Mammary epithelial cell (primary cell): Measurements from ENCODE around the gene STARD7.

Experiments
- CTCF ChIP-seq, 2 donors: IDR thresholded peaks in 1 of 2; conservative IDR thresholded peaks in 1 of 2; 2 replicates each; pipeline ENCODE4 v1.5.1; 2011 to 2012; ENCODE audit warnings: inconsistent platforms in 2 of 2, low read length in 2 of 2, mild to moderate bottlenecking in 2 of 2, control low read depth in 1 of 2, low read depth in 1 of 2; ENCODE audit not compliant: insufficient read depth in 1 of 2; ENCODE audit errors: extremely low read depth in 1 of 2
- EZH2 ChIP-seq: IDR thresholded peaks from 2 replicates; pipeline ENCODE4 v1.6.1; 2012; ENCODE audit warnings: low read length, inconsistent platforms, borderline replicate concordance

DNA sequence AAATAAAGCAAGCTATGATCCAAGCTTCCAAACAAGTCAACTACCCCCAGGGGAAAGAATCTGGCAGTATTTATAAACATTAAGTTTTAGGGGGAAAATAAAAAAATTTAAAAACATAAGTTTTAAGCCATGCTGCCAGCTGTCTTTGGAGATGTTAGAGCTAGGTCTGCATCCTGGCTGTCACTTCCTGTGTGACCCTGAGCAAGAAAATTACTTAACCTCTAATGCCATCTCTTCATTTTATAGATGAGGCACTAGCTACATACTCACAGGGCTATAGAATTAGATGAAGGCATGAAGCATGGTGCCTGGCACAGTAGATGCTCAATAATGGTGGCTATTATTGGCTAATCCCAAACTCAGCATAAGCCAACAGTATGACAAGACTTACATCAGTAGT, 28.1 kb downstream of the STARD7 start:
- TF ChIP-seq CTCF (conservative IDR thresholded peaks at IDR 0.05 in 1 of 2, IDR thresholded peaks at IDR 0.05 in 1 of 2; ENCODE audit: extremely low read depth in 1 of 2, insufficient read depth in 1 of 2, low read depth in 1 of 2, low read length in 2 of 2) (no peak), EZH2 (no peak)
